K562 (cell line): ENCODE data around the gene PLCL1. TPM values are rescaled to one million over a fixed set of nuclear protein-coding genes. Genes with fewer than 3 reads are reported as not detected.

Experiments used
- ATAC-seq: fragments of 200-7000 bp; cut with Tn5 transposase; 3 replicates; pipeline ENCODE4 v1.9.1; 2020; ENCODE audit warnings: moderate library complexity
- BruUV-seq: library from RNA; stranded (reverse); fragments of 400-500 nt; replicated peaks from 2 replicates; lab custom pipeline; 2021; lab: Mats Ljungman, UMichigan
- CTCF ChIA-PET: fragments of 300-600 bp; formaldehyde crosslinking; extraction: SDS; loops from one replicate; lab custom pipeline; 2021; ENCODE audit warnings: low intra/inter-chr PET ratio; lab: Yijun Ruan, JAX
- POLR2A ChIA-PET: fragments of 300-600, 350-650 bp; sonication (Branson Sonifier 250); formaldehyde crosslinking; extraction: SDS; loops from one replicate; lab custom pipeline; 2021; ENCODE audit warnings: antibody characterized with exemption, inconsistent platforms; lab: Yijun Ruan, JAX
- DNase-seq, 4 experiments: peaks; one replicate each; pipeline versions ENCODE4 v3.0.0 to v3.0.0-alpha.2; 2011 to 2018; ENCODE audit warnings: low spot score in 3 of 4, mixed read lengths in 3 of 4; ENCODE audit errors: extremely low read depth in 1 of 4
- FAIRE-seq: peaks from 2 replicates; lab custom pipeline; 2011; peaks lifted over from hg19 to GRCh38; lab: Jason Lieb, UNC
- H2AFZ ChIP-seq: 2 replicates; pipeline ENCODE4 v1.6.0; 2011; ENCODE audit warnings: low read depth, low read length, control low read depth, inconsistent platforms
- H3K27ac ChIP-seq: fragments of 200-600 bp; 3 replicates; pipeline ENCODE4 v1.8.0; 2011; ENCODE audit warnings: low read depth, mild to moderate bottlenecking, control low read depth, inconsistent platforms, low read length, moderate library complexity, mixed read lengths; ENCODE audit errors: extremely low read depth
- H3K27me3 ChIP-seq, 2 experiments: fragments of 300-600 bp in 1 of 2; 2 replicates in 1 of 2; 3 replicates in 1 of 2; pipeline versions ENCODE4 v1.6.0 to v1.8.0; 2011; ENCODE audit warnings: inconsistent platforms in 2 of 2, low read length in 2 of 2, mild to moderate bottlenecking in 1 of 2, mixed read lengths in 1 of 2, moderate library complexity in 1 of 2; ENCODE audit not compliant: control insufficient read depth in 2 of 2, insufficient read depth in 2 of 2
- H3K36me3 ChIP-seq: fragments of 300-600 bp; 3 replicates; pipeline ENCODE4 v1.8.0; 2011; ENCODE audit warnings: mild to moderate bottlenecking, low read length, inconsistent platforms; ENCODE audit not compliant: control insufficient read depth, insufficient read depth
- H3K4me1 ChIP-seq, 2 experiments: fragments of 200-600 bp in 1 of 2; replicated peaks in 1 of 2; 2 replicates in 1 of 2; 3 replicates in 1 of 2; pipeline versions ENCODE4 v1.5.1 to v1.8.0; 2011; ENCODE audit warnings: inconsistent platforms in 2 of 2, low read length in 2 of 2, mild to moderate bottlenecking in 1 of 2, mixed read lengths in 1 of 2, moderate library complexity in 1 of 2; ENCODE audit not compliant: control insufficient read depth in 2 of 2, insufficient read depth in 2 of 2
- H3K4me2 ChIP-seq: 2 replicates; pipeline ENCODE4 v1.6.1; 2011; ENCODE audit warnings: low read length, control low read depth, inconsistent platforms, mixed read lengths; ENCODE audit not compliant: insufficient read depth
- H3K4me3 ChIP-seq: fragments of 200-600 bp; sonication (generic), shearing (Covaris generic); 2 replicates; pipeline ENCODE4 v1.5.1; 2016; ENCODE audit warnings: control low read depth, inconsistent platforms
- H3K79me2 ChIP-seq: fragments of 200-600 bp; 3 replicates; pipeline ENCODE4 v1.8.0; 2011; ENCODE audit warnings: low read length, inconsistent platforms; ENCODE audit not compliant: control insufficient read depth, insufficient read depth
- H3K9ac ChIP-seq, 2 experiments: 2 replicates each; pipeline versions ENCODE4 v1.6.0 to v1.6.1; 2011; ENCODE audit warnings: low read depth in 2 of 2, low read length in 2 of 2, control low read depth in 1 of 2, inconsistent platforms in 1 of 2, mild to moderate bottlenecking in 1 of 2, mixed read lengths in 1 of 2; ENCODE audit not compliant: insufficient read depth in 1 of 2
- H3K9me1 ChIP-seq: one replicate; pipeline ENCODE4 v1.6.0; 2011; ENCODE audit warnings: inconsistent platforms, mild to moderate bottlenecking, low read length, moderate library complexity; ENCODE audit not compliant: control insufficient read depth, insufficient read depth
- H3K9me3 ChIP-seq: replicated peaks from 2 replicates; pipeline ENCODE4 v1.5.1; 2011; ENCODE audit warnings: low read depth, low read length, inconsistent platforms; ENCODE audit not compliant: control insufficient read depth, insufficient read depth
- H4K20me1 ChIP-seq: replicated peaks from 2 replicates; pipeline ENCODE4 v1.6.1; 2011; ENCODE audit warnings: low read length, inconsistent platforms, mixed read lengths; ENCODE audit not compliant: control insufficient read depth, insufficient read depth
- CTBP1 ChIP-seq: fragments of 450-650 bp; IDR thresholded peaks from 2 replicates; pipeline ENCODE4 v1.6.1; 2016; ENCODE audit warnings: borderline replicate concordance
- DLX4 ChIP-seq: fragments of 250-450 bp; sonication (Bioruptor Pico); IDR thresholded peaks from 2 replicates; pipeline ENCODE4 v1.6.1; 2021; ENCODE audit warnings: mild to moderate bottlenecking
- E2F3 ChIP-seq: fragments of 250-450 bp; sonication (Bioruptor Pico); IDR thresholded peaks from 2 replicates; pipeline ENCODE4 v1.4.0; 2020; ENCODE audit warnings: mild to moderate bottlenecking
- FOXM1 ChIP-seq, 2 experiments: fragments of 450-650 bp in 1 of 2; sonication (generic) in 1 of 2; formaldehyde crosslinking in 1 of 2; IDR thresholded peaks; 2 replicates each; pipeline versions ENCODE4 v1.6.1 to v1.9.0; 2017 to 2022; ENCODE audit warnings: low read depth in 2 of 2, mild to moderate bottlenecking in 2 of 2, missing genetic modification reagents in 1 of 2, moderate library complexity in 1 of 2
- GATAD2B ChIP-seq: fragments of 450-650 bp; IDR thresholded peaks from 2 replicates; pipeline ENCODE4 v1.6.1; 2017; ENCODE audit warnings: mild to moderate bottlenecking, borderline replicate concordance
- MCM2 ChIP-seq: fragments of 450-650 bp; IDR thresholded peaks from 2 replicates; pipeline ENCODE4 v1.6.1; 2017; ENCODE audit warnings: low read depth, mild to moderate bottlenecking
- MTA1 ChIP-seq: fragments of 450-650 bp; IDR thresholded peaks from 2 replicates; pipeline ENCODE4 v1.6.1; 2017; ENCODE audit warnings: borderline replicate concordance
- NR2C2 ChIP-seq, 2 experiments: fragments of 200-800 bp in 1 of 2; sonication (Bioruptor generic) in 1 of 2; sonication (generic) in 1 of 2; formaldehyde crosslinking in 1 of 2; IDR thresholded peaks; 2 replicates each; pipeline versions ENCODE4 v1.6.1 to v1.8.0; 2016 to 2022; ENCODE audit warnings: mild to moderate bottlenecking in 1 of 2, missing compliant biosample characterization in 1 of 2, missing genetic modification characterization in 1 of 2, missing genetic modification reagents in 1 of 2
- PATZ1 ChIP-seq: fragments of 250-450 bp; sonication (Bioruptor Pico); IDR thresholded peaks from 2 replicates; pipeline ENCODE4 v1.5.0; 2020; ENCODE audit warnings: mild to moderate bottlenecking, borderline replicate concordance
- SIX5 ChIP-seq, 2 experiments: IDR thresholded peaks; 2 replicates each; pipeline ENCODE4 v1.6.1; 2011; ENCODE audit warnings: low read length in 2 of 2, borderline replicate concordance in 1 of 2, low read depth in 1 of 2, mild to moderate bottlenecking in 1 of 2, moderate library complexity in 1 of 2; ENCODE audit not compliant: insufficient read depth in 1 of 2
- SMARCE1 ChIP-seq: fragments of 450-650 bp; IDR thresholded peaks from 2 replicates; pipeline ENCODE4 v1.7.1; 2016; ENCODE audit warnings: mild to moderate bottlenecking
- ZNF354B ChIP-seq: fragments of 250-450 bp; sonication (Bioruptor Pico); IDR thresholded peaks from 2 replicates; pipeline ENCODE4 v1.4.0; 2020
- WGBS: fragments of 100-300 bp; shearing (Covaris generic); methylation state at CpG from one replicate; pipeline ENCODE4 v1.1.6; 2016; ENCODE audit warnings: low coverage, mixed read lengths; ENCODE audit not compliant: insufficient coverage; ENCODE audit errors: missing lambda C conversion rate; 5-methylcytosine and 5-hydroxymethylcytosine counted together
- in situ Hi-C: fragments of 300-500 bp; cut with MboI; formaldehyde crosslinking; loops from 4 replicates; pipeline ENCODE4 v1.15.0; 2018; ENCODE audit warnings: inconsistent platforms, mixed read lengths
- intact Hi-C: fragments of 100-400 bp; cut with micrococcal nuclease; formaldehyde crosslinking; loops from 2 replicates; pipeline ENCODE4 v1.14.2; 2022
- polyA plus RNA-seq, 8 experiments: library from polyadenylated mRNA; depleted of rRNA in 4 of 8; stranded (reverse) in 5 of 8; unstranded in 3 of 8; fragments of >200 nt; fragmentation: Nextera tagmentation in 2 of 8; fragmentation: Illumina TruSeq in 1 of 8; extraction: Ambion mirVana in 2 of 8; extraction: Trizol in 1 of 8; gene quantifications; 2 replicates each; pipeline versions ENCODE4 v1.2.1 to v1.2.3, GENCODE V29; 2011 to 2014; ENCODE audit warnings: inconsistent platforms in 1 of 8, missing spikeins in 1 of 8
- total RNA-seq, 7 experiments: library from RNA; depleted of rRNA in 6 of 7; stranded (reverse); fragments of >200 nt in 6 of 7; fragmentation: Illumina TruSeq in 2 of 7; extraction: Trizol in 2 of 7; gene quantifications; 2 replicates each; pipeline versions ENCODE4 v1.2.1 to v1.2.3, GENCODE V29; 2011 to 2021; ENCODE audit warnings: low replicate concordance in 1 of 7

Gene PLCL1
- total and polyA plus RNA-seq, 9 of the 15 experiments (the other 6 are each of a cell fraction or from before 2014, with no cell fraction given): 2.0 to 17.7 (median 8.6) TPM

- TF ChIP-seq PATZ1 (CRISPR knock-in tag) (no peak), ZNF354B (CRISPR knock-in tag) (no peak), SIX5 (IDR thresholded peaks at IDR 0.05; ENCODE audit: borderline replicate concordance in 1 of 2, insufficient read depth in 1 of 2, low read depth in 1 of 2, low read length in 2 of 2) (no peak)
These were observed 360.4 kb downstream of the PLCL1 start (continued) for GRCh38 chr2:198164843-198165242.

GRCh38 chr2:198165289-198165688 lies 360.9 kb downstream of the PLCL1 start:
- H4K20me1 ChIP-seq: no peaks in the 10 kb centered on the region
- no peak overlapping the region for H3K27ac ChIP-seq
- 0% methylated on average over 4 of the region's 4 CpGs for WGBS
- no peak overlapping the region for H3K9ac ChIP-seq
- ATAC-seq (peak; percentile 57), DNase-seq (peak in 2 of 4 experiments; percentile 5 to 16), FAIRE-seq (peak; percentile 59)
- H3K36me3 ChIP-seq: no peaks in the 10 kb centered on the region
- no peaks in the 10 kb centered on the region for H3K9me1 ChIP-seq
- H3K4me1 ChIP-seq: no peaks in the 10 kb centered on the region; a peak in 1 of 5 replicates
- CTCF ChIA-PET: no interaction called here
- no peak overlapping the region for H3K4me2 ChIP-seq
- no peaks in the 10 kb centered on the region; a peak in 1 of 5 replicates for H3K27me3 ChIP-seq
- H3K79me2 ChIP-seq: no peaks in the 10 kb centered on the region
- H2AFZ ChIP-seq: no peak overlapping the region
- H3K9me3 ChIP-seq: no peaks in the 10 kb centered on the region
- no TSS peak for BruUV-seq
- intact Hi-C loops (no loop called here), in situ Hi-C loops (no loop called here)
- no peak overlapping the region for H3K4me3 ChIP-seq
- POLR2A ChIA-PET: no interaction called here
- TF ChIP-seq MTA1 (no peak), E2F3 (CRISPR knock-in tag) (no peak), DLX4 (CRISPR knock-in tag) (no peak), SMARCE1 (no peak), NR2C2 (CRISPR knock-in tag; IDR thresholded peaks at IDR 0.05) (no peak), NR2C2 (tag; IDR thresholded peaks at IDR 0.05) (no peak), GATAD2B (no peak), FOXM1 (IDR thresholded peaks at IDR 0.05; ENCODE audit: low read depth) (no peak), FOXM1 (CRISPR knock-in tag; IDR thresholded peaks at IDR 0.05; ENCODE audit: low read depth) (no peak), MCM2 (no peak), CTBP1 (peak; percentile 52; the same call in 1 of the 2 replicates)
